ENCODE results near the gene DHRS12. TPM values are rescaled to one million over a fixed set of nuclear protein-coding genes. Genes with fewer than 3 reads are reported as not detected.

The DHRS12 gene
- total RNA-seq (ENCODE audit: unreplicated experiment) = 19.8 TPM
- long read RNA-seq, partial matches to known transcripts = 3 of 9 reads
- long read RNA-seq, other reads (novel, unspliced or antisense) = 5 of 9 reads

GRCh38 chr13:51803422-51804294 is at the start of gene DHRS12:
TSS of gene DHRS12 (minus strand) at chr13:51804163. CDS start at chr13:51799659, 4,504 bp downstream.
- peak within 1 kb of the TSS; percentile 95 for H3K27ac Mint-ChIP-seq (ENCODE audit: unreplicated experiment)
- H3K4me3 Mint-ChIP-seq (ENCODE audit: unreplicated experiment) = peak within 1 kb of the TSS; percentile 94
- peaks cover 10% of the 10 kb centered on the region for H3K27me3 Mint-ChIP-seq (ENCODE audit: unreplicated experiment)
- peak; percentile 87 for DNase-seq
- peaks cover 47% of the 10 kb centered on the region for H3K4me1 Mint-ChIP-seq (ENCODE audit: low read depth, unreplicated experiment)
- peaks cover 9% of the 10 kb centered on the region for H3K9me3 Mint-ChIP-seq (ENCODE audit: unreplicated experiment)
- no peak for TF ChIP-seq CTCF (IDR thresholded peaks at IDR 0.05; ENCODE audit: partially characterized antibody, unreplicated experiment)
- no peaks in the 10 kb centered on the region for H3K36me3 Mint-ChIP-seq (ENCODE audit: unreplicated experiment)

GRCh38 chr13:51849145-51850101 is 45.5 kb upstream of the DHRS12 start:
- H3K9me3 Mint-ChIP-seq (ENCODE audit: unreplicated experiment) = no peaks in the 10 kb centered on the region
- TF ChIP-seq CTCF (IDR thresholded peaks at IDR 0.05; ENCODE audit: partially characterized antibody, unreplicated experiment) = peak; percentile 78

GRCh38 chr13:51848674-51849073 is 44.7 kb upstream of the DHRS12 start:
- Mint-ChIP-seq H3K4me1 (ENCODE audit: low read depth, unreplicated experiment) (no peaks in the 10 kb centered on the region), H3K9me3 (ENCODE audit: unreplicated experiment) (no peaks in the 10 kb centered on the region), H3K4me3 (ENCODE audit: unreplicated experiment) (no peak overlapping the region), H3K27me3 (ENCODE audit: unreplicated experiment) (peaks cover 3% of the 10 kb centered on the region), H3K36me3 (ENCODE audit: unreplicated experiment) (peaks cover 5% of the 10 kb centered on the region), H3K27ac (ENCODE audit: unreplicated experiment) (no peak overlapping the region)
- no peak for TF ChIP-seq CTCF (IDR thresholded peaks at IDR 0.05; ENCODE audit: partially characterized antibody, unreplicated experiment)
- DNase-seq = no peak

More at GRCh38 chr13:51849145-51850101, 45.5 kb upstream of the DHRS12 start:
- H3K4me1 Mint-ChIP-seq (ENCODE audit: low read depth, unreplicated experiment) = no peaks in the 10 kb centered on the region
- H3K27me3 Mint-ChIP-seq (ENCODE audit: unreplicated experiment) = peaks cover 3% of the 10 kb centered on the region
- no peak overlapping the region for H3K4me3 Mint-ChIP-seq (ENCODE audit: unreplicated experiment)
- H3K36me3 Mint-ChIP-seq (ENCODE audit: unreplicated experiment) = peaks cover 5% of the 10 kb centered on the region
- H3K27ac Mint-ChIP-seq (ENCODE audit: unreplicated experiment) = no peak overlapping the region
- peak; percentile 81 for DNase-seq

- H3K4me1 Mint-ChIP-seq (ENCODE audit: low read depth, unreplicated experiment) = no peaks in the 10 kb centered on the region
- no peaks in the 10 kb centered on the region for H3K9me3 Mint-ChIP-seq (ENCODE audit: unreplicated experiment)
Measured at GRCh38 chr13:51846756-51847155, 42.8 kb upstream of the DHRS12 start.

More at GRCh38 chr13:51846756-51847155, 42.8 kb upstream of the DHRS12 start:
- Mint-ChIP-seq H3K4me3 (ENCODE audit: unreplicated experiment) (no peak overlapping the region), H3K27ac (ENCODE audit: unreplicated experiment) (no peak overlapping the region), H3K36me3 (ENCODE audit: unreplicated experiment) (peaks cover 5% of the 10 kb centered on the region), H3K27me3 (ENCODE audit: unreplicated experiment) (peaks cover 3% of the 10 kb centered on the region)
- TF ChIP-seq CTCF (IDR thresholded peaks at IDR 0.05; ENCODE audit: partially characterized antibody, unreplicated experiment) = no peak
- no peak for DNase-seq
